PC-9 (cell line): Measurements from ENCODE around the gene PLD6.

Source experiments
- EZH2 ChIP-seq: fragments of 200-600 bp; sonication (generic); IDR thresholded peaks from 2 replicates; pipeline ENCODE4 v1.8.0; 2017; ENCODE audit warnings: antibody characterized with exemption, low read depth
- TF ChIP-seq, protein P1 (sequence below): fragments of 200-600 bp; sonication (generic); conservative IDR thresholded peaks from 2 replicates; pipeline ENCODE4 v1.6.1; 2017; ENCODE audit warnings: mixed run types, antibody characterized with exemption, mild to moderate bottlenecking, moderate library complexity

DNA sequence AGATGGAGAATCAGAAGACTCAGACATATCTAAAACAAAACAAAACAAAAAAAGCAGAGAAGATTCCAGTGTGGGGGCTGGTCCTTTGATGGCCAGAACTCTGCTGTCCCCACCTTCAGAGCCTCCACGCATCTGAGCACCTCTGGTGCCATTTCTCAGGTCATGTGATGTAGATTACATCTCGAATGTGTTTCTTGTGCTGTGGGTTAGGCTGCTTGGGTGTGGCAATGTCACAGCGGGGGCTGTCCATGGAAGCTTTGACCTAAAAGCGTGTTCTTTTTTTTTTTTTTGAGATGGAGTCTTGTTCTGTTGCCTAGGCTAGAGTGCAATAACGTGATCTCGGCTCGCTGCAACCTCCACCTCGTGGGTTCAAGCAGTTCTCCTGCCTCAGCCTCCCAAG is 51.2 kb downstream of the PLD6 start:
- TF ChIP-seq EZH2: no peak
- TF ChIP-seq, protein P1, sequence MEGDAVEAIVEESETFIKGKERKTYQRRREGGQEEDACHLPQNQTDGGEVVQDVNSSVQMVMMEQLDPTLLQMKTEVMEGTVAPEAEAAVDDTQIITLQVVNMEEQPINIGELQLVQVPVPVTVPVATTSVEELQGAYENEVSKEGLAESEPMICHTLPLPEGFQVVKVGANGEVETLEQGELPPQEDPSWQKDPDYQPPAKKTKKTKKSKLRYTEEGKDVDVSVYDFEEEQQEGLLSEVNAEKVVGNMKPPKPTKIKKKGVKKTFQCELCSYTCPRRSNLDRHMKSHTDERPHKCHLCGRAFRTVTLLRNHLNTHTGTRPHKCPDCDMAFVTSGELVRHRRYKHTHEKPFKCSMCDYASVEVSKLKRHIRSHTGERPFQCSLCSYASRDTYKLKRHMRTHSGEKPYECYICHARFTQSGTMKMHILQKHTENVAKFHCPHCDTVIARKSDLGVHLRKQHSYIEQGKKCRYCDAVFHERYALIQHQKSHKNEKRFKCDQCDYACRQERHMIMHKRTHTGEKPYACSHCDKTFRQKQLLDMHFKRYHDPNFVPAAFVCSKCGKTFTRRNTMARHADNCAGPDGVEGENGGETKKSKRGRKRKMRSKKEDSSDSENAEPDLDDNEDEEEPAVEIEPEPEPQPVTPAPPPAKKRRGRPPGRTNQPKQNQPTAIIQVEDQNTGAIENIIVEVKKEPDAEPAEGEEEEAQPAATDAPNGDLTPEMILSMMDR: no peak
